CD4-positive, alpha-beta T cell (primary cell): Measurements from ENCODE around the gene GLB1L3. TPM values are rescaled to one million over a fixed set of nuclear protein-coding genes. Genes with fewer than 3 reads are reported as not detected.

Experiments used
- ATAC-seq: fragments of 200-7000 bp; cut with Tn5 transposase; one replicate; pipeline ENCODE4 v1.10.0; 2022; ENCODE audit warnings: mild to moderate bottlenecking; ENCODE audit not compliant: poor library complexity
- CTCF ChIA-PET: fragments of 350-600 bp; sonication (Branson Sonifier 250); formaldehyde crosslinking; loops from one replicate; lab custom pipeline; 2021; ENCODE audit warnings: antibody characterized with exemption, inconsistent platforms; lab: Charles Lee
- POLR2A ChIA-PET: fragments of 350-600 bp; sonication (Branson Sonifier 250); formaldehyde crosslinking; loops from one replicate; lab custom pipeline; 2021; ENCODE audit warnings: antibody characterized with exemption, inconsistent platforms; lab: Charles Lee
- DNase-seq, 14 experiments: peaks; one replicate each; pipeline ENCODE4 v3.0.0-alpha.2; 2013 to 2020; ENCODE audit warnings: mixed read lengths in 2 of 14
- H3K27ac ChIP-seq, 2 donors: one replicate each; pipeline versions ENCODE4 v1.5.1 to v1.7.0; 2013; ENCODE audit warnings: low read length in 2 of 2, low read depth in 1 of 2, mild to moderate bottlenecking in 1 of 2
- H3K27me3 ChIP-seq, 2 experiments: 1 replicate in 1 of 2; 2 replicates in 1 of 2; pipeline versions ENCODE4 v1.6.1 to v1.7.0; 2013; ENCODE audit warnings: low read length in 2 of 2, control low read depth in 1 of 2, mild to moderate bottlenecking in 1 of 2, moderate library complexity in 1 of 2; ENCODE audit not compliant: insufficient read depth in 2 of 2, control insufficient read depth in 1 of 2
- H3K36me3 ChIP-seq: one replicate; pipeline ENCODE4 v1.6.1; 2013; ENCODE audit warnings: low read length, control low read depth; ENCODE audit not compliant: insufficient read depth
- H3K4me1 ChIP-seq: one replicate; pipeline ENCODE4 v1.6.1; 2013; ENCODE audit warnings: low read length, control low read depth; ENCODE audit not compliant: insufficient read depth
- H3K4me3 ChIP-seq: one replicate; pipeline ENCODE4 v1.5.1; 2013; ENCODE audit warnings: mild to moderate bottlenecking, low read length, moderate library complexity
- H3K9me3 ChIP-seq, 2 experiments: 1 replicate in 1 of 2; 2 replicates in 1 of 2; pipeline versions ENCODE4 v1.6.1 to v1.7.0; 2013; ENCODE audit warnings: low read length in 2 of 2, mild to moderate bottlenecking in 2 of 2, control low read depth in 1 of 2, moderate library complexity in 1 of 2; ENCODE audit not compliant: control insufficient read depth in 1 of 2, insufficient read depth in 1 of 2
- H3K27ac Mint-ChIP-seq: one replicate; pipeline ENCODE4 v1.8.0; 2020; ENCODE audit warnings: mixed read lengths
- H3K27me3 Mint-ChIP-seq: one replicate; pipeline ENCODE4 v1.8.0; 2021; ENCODE audit warnings: mixed read lengths
- H3K36me3 Mint-ChIP-seq: one replicate; pipeline ENCODE4 v1.8.0; 2021; ENCODE audit warnings: low read depth, mixed read lengths
- H3K4me1 Mint-ChIP-seq: one replicate; pipeline ENCODE4 v1.8.0; 2021; ENCODE audit warnings: low read depth, mixed read lengths
- H3K4me3 Mint-ChIP-seq: one replicate; pipeline ENCODE4 v1.8.0; 2020; ENCODE audit warnings: mild to moderate bottlenecking, mixed read lengths
- H3K9me3 Mint-ChIP-seq: one replicate; pipeline ENCODE4 v1.8.0; 2020; ENCODE audit warnings: mixed read lengths
- intact Hi-C, 2 experiments: fragments of 100-400 bp; cut with DNase I in 1 of 2; cut with micrococcal nuclease in 1 of 2; formaldehyde crosslinking; loops; one replicate each; pipeline versions ENCODE4 v1.15.1 to v1.9.0; 2023 to 2025; cut with DNase I, micrococcal nuclease
- total RNA-seq, 174 experiments: library from RNA in 2 of 174; stranded (reverse) in 2 of 174; gene quantifications; one replicate each; pipeline ENCODE4 v1.2.3 and lab custom pipeline; 2021 to 2026
- TF ChIP-seq, protein P1 (sequence below): fragments of 200-600 bp; IDR thresholded peaks from one replicate; pipeline ENCODE4 v1.8.0; 2022; ENCODE audit warnings: antibody characterized with exemption, mild to moderate bottlenecking

Gene GLB1L3
- total RNA-seq, 2 experiments from 2014 or later = 1.3 to 1.5 TPM

DNA sequence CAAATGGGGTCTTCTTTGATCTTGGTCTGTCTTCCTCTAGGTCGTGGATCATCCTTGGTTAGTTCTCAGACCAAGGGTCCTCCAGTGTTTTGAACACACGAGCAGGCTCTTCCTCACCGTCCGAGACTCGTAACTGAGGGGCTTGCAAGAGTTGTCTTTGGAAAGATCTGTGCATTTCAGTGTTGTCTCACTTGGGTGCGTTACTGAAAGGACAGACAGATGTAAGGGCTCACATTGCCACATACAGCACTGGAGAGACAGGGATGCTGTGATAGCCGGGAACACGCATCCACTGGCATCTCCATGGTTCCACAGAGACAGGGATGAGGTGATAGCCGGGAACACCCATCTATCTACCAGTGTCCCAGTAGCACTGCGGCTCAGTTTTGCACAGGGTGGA, 71.3 kb downstream of the GLB1L3 start:
- CTCF ChIA-PET = no interaction called here
- Histone ChIP-seq H3K36me3 (no peaks in the 10 kb centered on the region), H3K27ac (no peak overlapping the region), H3K4me3 (no peak overlapping the region), H3K4me1 (peaks cover 14% of the 10 kb centered on the region), H3K27me3 (no peaks in the 10 kb centered on the region), H3K9me3 (no peaks in the 10 kb centered on the region)
- Mint-ChIP-seq H3K9me3 (no peaks in the 10 kb centered on the region), H3K4me1 (peaks cover 22% of the 10 kb centered on the region), H3K27me3 (no peaks in the 10 kb centered on the region), H3K27ac (no peak overlapping the region), H3K4me3 (no peak overlapping the region), H3K36me3 (no peaks in the 10 kb centered on the region)
- no peak for DNase-seq
- intact Hi-C loops = no loop called here
- TF ChIP-seq, protein P1, sequence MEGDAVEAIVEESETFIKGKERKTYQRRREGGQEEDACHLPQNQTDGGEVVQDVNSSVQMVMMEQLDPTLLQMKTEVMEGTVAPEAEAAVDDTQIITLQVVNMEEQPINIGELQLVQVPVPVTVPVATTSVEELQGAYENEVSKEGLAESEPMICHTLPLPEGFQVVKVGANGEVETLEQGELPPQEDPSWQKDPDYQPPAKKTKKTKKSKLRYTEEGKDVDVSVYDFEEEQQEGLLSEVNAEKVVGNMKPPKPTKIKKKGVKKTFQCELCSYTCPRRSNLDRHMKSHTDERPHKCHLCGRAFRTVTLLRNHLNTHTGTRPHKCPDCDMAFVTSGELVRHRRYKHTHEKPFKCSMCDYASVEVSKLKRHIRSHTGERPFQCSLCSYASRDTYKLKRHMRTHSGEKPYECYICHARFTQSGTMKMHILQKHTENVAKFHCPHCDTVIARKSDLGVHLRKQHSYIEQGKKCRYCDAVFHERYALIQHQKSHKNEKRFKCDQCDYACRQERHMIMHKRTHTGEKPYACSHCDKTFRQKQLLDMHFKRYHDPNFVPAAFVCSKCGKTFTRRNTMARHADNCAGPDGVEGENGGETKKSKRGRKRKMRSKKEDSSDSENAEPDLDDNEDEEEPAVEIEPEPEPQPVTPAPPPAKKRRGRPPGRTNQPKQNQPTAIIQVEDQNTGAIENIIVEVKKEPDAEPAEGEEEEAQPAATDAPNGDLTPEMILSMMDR = no peak
- POLR2A ChIA-PET = no interaction called here
- no peak for ATAC-seq

DNA sequence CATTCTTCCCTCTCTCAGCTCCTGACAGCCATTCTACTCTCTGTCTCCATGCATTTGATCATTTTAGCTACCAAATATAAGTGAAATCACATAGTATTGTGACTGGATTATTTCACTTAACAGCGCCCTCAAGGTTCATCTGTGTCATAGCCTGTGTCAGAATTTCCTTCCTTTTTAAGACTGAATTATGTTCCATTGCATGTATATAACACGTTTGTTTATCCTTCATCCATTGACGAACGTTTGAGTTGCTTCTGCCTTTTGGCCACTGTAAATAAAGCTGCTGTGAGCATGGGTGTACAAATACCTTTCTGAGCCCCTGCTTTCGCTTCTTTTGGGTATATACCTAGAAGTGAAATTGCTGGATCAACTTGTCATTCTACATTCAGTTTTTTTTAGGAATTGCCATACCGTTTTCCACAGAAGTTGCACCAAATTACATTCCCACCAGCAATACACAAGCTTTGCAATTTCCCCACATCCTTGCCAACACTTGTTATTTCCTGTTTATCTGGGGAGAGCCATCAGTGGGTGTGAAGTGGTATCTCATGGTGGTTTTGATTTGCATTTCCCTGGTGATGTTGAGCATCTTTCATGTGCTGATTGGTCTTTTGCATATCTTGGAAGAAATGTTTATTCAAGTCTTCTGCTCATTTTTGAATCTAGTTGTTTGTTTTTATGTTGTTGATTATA, 73.1 kb downstream of the GLB1L3 start:
- POLR2A ChIA-PET = no interaction called here
- no peak overlapping the region for H3K27ac ChIP-seq
- H3K4me1 ChIP-seq = peaks cover 14% of the 10 kb centered on the region
- Mint-ChIP-seq H3K27me3 (no peaks in the 10 kb centered on the region), H3K4me3 (no peak overlapping the region), H3K4me1 (peaks cover 22% of the 10 kb centered on the region), H3K36me3 (no peaks in the 10 kb centered on the region), H3K9me3 (peaks cover 2% of the 10 kb centered on the region), H3K27ac (peak overlapping the region; percentile 57)
- intact Hi-C loops = no loop called here
- TF ChIP-seq, protein P1 = no peak
- CTCF ChIA-PET = no interaction called here
- peak; percentile 48 for ATAC-seq
- no peaks in the 10 kb centered on the region for H3K27me3 ChIP-seq
- H3K4me3 ChIP-seq = no peak overlapping the region
- DNase-seq = peak in 3 of 14 experiments; percentile 42 to 77 (median 47)
- no peaks in the 10 kb centered on the region for H3K36me3 ChIP-seq
- no peaks in the 10 kb centered on the region for H3K9me3 ChIP-seq

DNA sequence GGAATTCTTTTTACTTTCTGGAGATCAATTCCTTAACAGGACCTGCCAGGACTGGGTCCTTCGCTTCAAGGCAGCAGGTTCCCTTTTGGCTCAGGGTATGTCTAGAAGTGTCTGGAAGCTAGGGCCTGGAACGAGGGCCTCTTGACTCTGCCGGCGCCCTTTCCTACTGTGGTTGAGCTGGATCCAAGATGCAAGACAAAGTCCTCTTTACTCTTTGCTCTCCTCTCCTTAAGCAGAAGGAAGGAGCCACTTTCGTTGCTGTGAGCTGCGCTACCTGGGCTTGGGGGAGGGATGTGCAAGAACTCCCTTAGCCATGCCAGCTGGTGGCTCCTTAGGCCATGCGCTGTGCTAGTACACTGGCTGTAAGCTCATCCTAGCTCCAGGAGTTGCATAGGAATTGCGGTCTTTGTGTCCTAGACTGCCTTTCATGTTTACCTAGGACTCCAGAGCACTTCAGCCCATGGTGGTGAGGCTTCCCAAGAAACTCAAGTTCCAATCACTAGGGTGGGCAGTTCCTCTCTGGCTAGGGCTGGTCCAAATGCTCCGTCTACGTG, 73.7 kb downstream of the GLB1L3 start:
- CTCF ChIA-PET = no interaction called here
- intact Hi-C loops = no loop called here
- ATAC-seq (no peak), DNase-seq (peak in 1 of 14 experiments; percentile 5)
- no peak overlapping the region for H3K27ac ChIP-seq
- H3K36me3 ChIP-seq = no peaks in the 10 kb centered on the region
- no peak overlapping the region for H3K4me3 ChIP-seq
- peaks cover 2% of the 10 kb centered on the region for H3K9me3 Mint-ChIP-seq
- H3K4me1 ChIP-seq = peaks cover 14% of the 10 kb centered on the region
- H3K9me3 ChIP-seq = no peaks in the 10 kb centered on the region
- POLR2A ChIA-PET = no interaction called here
- no peaks in the 10 kb centered on the region for H3K36me3 Mint-ChIP-seq
- TF ChIP-seq, protein P1 = no peak
- H3K4me1 Mint-ChIP-seq = peaks cover 22% of the 10 kb centered on the region
- H3K27me3 ChIP-seq = no peaks in the 10 kb centered on the region
- peak overlapping the region; percentile 57 for H3K27ac Mint-ChIP-seq
- no peak overlapping the region for H3K4me3 Mint-ChIP-seq
- no peaks in the 10 kb centered on the region for H3K27me3 Mint-ChIP-seq
